ENCODE measurements around the gene RABGGTB.
"Not testable (repeated sequence)": the region's sequence is repeated elsewhere in the genome, so short reads cannot be mapped to it uniquely, and the experiment has no call there.

RABGGTB gene

DNA sequence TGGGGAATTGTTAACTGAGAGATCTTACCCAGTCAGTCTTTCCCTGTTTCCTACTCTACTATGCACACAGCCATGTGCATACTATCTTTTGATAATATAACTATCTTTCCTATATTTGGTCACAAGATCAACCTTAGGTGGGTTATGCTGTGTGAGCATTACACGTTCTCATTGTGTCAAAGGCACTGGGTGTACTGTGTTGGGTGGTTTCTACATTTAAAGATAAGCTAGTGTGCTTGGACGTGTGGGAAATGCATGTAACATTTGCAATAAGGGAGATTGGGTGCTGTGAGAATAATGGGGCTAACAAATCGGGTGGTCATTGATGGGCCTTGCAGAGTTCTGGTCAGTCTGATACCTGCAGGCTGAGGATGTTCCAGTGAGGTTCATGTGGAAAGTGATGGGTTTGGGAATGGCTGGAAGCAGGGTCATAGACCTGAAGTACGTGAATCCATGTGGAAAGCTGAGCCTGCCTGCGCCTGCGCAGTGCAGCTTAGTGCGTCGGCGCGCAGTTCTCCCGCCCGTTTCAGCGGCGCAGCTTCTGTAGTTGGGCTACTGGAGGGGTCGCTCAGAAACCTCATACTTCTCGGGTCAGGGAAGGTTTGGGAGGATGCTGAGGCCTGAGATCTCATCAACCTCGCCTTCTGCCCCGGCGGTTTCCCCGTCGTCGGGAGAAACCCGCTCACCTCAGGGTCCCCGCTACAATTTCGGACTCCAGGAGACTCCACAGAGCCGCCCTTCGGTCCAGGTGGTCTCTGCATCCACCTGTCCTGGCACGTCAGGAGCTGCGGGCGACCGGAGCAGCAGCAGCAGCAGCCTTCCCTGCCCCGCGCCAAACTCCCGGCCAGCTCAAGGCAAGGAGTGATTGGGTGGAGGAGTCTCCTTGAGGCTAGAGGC is 10.6 kb downstream of the RABGGTB start, which contains the start of gene MSH4:
MSH4 (plus strand) TSS at position 507 of the 897 bp plus-strand sequence; CDS start at position 611, 104 bp downstream.
- no peak for DNase-seq

DNA sequence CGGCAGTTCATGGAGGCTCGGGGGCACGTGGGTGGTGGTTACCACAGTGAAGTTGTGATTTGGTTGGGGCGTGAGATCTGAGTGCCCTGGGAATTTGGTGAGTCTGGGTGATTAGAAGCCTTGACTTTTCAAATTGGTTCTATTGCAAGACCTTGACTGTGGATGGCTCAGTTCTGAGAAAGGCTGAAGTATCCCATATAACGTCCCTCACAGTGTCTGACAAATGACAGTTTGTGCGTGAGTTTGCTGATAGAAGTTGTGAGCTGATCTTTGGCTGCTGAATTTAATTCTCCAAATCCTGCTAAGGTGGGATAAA is 11.2 kb downstream of the RABGGTB start:
- no peak for DNase-seq

DNA sequence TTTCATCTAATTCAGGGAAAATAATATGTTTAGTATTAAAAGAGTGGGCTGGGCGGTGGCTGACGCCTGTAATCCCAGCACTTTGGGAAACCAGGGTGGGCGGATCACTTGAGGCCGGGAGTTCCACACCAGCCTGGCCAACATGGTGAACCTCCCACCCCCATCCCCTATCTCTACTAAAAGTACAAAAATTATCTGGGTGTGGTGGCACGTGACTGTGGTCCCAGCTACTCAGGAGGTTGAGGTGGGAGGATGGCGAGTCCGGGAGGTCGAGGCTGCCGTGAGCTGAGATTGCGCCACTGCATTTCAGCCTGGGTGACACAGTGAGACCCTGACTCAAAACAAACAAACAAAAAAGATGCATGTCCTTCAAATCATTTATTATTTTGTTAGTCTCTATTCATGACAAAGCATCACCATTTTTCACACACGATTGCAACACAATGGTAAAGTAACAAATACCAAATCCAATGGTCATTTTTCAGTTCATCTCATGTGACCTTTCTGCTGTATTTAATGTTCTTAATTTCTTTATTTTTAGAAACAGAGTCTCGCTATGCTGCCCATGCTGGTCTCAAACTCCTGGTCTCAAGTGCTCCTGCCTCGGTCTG is 11.7 kb downstream of the RABGGTB start:
- DNase-seq = no peak

DNA sequence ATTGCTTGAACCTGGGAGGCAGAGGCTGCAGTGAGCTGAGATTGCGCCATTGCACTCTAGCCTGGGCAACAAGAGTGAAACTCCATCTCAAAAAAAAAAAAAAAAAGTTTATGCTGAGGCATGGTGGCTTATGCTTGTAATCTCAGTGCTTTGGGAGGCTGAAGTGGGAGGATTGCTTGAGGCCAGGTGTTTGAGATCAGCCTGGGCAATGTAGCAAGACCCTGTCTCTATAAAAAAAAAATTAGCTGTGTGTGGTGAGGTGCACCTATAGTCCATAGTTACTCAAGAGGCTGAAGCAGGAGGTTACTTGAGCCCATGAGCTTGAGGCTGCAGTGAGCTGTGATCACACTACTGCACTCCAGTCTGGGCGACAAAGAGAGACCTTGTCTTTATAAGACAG is 15.4 kb downstream of the RABGGTB start:
- DNase-seq = not testable (repeated sequence)

DNA sequence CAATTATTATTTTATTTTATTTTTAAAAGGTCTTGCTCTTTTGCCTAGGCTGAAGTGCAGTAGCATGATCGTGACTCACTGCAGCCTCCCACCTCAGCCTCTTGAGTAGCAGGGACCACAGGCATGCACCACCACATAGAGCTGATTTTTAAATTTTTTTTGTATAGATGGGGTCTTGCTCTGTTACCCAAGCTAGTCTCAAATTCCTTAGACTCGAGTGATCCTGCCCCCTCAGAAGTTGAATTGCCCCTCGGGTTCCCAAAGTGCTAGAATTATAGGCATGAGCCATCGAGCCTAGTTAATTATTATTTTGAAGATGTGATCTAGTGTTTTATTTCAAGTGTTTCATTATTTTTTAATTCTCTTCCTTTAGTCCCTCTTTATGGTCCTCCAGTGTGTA is 22.9 kb downstream of the RABGGTB start:
- no peak for DNase-seq

DNA sequence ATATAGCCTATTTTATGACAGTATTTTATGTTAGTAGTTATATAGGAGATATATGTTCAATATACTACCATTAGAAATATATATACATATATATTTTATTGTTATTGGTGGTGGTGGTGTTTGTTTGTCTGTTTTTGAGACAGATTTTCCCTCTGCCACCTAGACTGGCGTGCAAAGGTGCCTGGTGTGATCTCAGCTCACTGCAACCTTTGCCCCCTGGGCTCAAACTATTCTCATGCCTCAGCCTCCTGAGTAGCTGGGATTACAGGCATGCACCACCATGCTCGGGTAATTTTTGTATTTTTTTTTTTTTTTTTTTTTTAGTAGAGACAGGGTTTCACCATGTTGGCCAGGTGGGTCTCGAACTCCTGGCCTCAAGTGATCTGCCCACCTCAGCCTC is 24.1 kb downstream of the RABGGTB start:
- not testable (repeated sequence) for DNase-seq

DNA sequence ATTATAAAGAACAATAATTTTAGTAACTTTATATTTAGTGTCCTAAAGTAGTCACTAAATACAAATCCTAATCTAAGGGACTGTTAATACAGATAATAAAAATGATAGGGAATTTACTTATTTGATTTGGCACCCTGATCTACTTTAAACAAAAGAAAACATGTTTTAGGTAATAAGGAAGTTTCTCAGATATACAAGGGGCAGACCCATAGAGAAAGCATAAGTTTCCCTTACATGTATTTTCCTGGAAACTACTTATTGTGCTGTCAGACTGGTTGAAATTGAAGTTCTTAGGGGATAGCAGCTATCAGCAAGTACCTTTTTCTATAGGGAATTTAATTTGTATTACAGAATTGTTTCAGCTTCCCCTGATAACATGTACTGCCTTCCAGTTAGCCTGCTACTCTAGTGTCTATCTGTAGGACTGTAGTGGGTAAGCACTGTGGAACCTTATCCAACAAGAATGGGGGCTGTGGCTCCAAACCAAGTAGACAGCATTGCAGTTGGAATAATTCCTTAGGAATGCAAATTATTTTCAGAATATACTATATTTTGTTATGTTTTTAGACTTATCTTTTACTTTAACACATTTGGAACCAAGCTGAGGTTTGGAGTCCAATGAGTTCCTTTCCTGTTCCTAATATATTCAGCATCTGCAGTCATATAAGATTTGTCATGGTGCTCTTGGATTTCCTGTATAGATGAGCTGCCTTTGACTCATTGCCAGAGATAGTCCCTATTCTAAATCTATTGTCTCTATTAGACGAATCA is 25.3 kb downstream of the RABGGTB start:
- DNase-seq = peak; percentile 62

DNA sequence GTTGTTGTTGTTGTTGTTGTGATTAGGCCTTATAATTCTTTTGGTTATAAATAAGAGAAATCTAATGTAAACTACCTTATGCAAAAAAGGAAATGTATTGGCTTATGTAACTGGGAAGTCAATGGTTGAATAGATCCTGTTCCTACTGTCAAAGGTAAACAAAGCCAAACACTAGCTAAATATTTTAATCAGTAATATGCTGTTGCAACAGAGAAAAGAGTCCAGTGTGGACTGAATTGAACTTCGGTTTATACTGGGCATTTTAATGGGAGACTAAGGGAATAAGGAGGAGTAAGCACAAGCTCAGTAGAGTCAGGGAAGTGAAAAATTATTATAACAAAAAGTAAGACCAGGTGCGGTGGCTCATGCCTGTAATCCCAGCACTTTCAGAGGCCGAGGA is 26.0 kb downstream of the RABGGTB start:
- no peak for DNase-seq

DNA sequence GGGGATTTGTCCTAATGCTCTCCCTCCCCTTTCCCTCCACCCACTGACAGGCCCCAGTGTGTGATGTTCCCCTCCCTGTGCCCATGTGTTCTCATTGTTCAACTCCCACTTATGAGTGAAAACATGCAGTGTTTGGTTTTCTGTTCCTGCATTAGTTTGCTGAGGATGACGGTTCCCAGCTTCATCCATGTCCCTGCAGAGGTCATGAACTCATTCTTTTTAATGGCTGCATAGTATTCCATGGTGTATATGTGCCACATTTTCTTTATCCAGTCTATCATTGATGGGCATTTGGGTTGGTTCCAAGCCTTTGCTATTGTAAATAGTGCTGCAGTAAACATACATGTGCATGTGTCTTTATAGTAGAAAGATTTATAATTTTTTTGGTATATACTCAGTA is 37.5 kb downstream of the RABGGTB start:
- DNase-seq = not testable (repeated sequence)

DNA sequence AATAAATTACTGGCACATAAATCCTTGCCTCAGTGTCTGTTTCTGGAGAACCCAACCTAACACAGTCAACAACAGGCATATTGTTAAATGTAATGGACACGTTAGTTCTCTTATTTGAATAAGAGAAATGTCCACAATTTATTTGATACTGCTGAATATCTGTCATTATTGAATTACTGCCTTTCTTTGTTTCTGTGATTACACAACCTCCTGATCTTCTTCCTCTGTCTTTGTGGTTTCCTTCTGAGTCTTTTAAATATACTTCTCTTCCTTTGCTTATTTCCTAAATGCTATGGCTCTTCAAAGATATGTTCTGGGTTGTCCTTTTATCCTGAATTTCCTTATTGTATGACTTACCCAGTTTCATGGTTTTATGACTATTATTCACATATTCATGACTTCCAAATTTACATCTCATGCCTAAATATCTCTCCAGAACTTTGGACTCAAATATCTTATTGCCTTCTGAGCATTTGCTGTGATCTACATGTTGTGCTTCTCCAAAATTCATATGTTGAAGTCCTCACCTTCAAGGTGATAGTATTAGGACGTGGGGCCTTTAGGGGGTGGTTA is 50.6 kb downstream of the RABGGTB start:
- DNase-seq = no peak

DNA sequence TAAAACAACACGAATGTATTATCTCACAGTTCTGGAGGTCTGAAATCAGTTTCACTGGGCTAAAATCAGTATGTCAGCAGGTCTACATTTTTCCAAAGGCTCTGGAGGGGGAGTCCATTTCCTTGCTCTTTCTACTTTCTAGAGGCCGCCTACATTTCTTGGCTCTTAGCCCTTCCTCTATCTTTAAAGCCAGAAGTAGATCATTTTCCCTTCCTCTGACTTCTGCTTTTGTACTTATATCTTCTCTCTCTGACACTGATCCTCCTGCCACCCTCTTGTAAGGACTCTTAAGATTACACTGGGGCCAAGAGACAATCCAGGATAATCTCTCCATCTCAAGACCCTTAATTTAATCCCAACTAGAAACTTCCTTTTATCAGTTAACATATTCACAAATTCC is 52.0 kb downstream of the RABGGTB start:
- no peak for DNase-seq

DNA sequence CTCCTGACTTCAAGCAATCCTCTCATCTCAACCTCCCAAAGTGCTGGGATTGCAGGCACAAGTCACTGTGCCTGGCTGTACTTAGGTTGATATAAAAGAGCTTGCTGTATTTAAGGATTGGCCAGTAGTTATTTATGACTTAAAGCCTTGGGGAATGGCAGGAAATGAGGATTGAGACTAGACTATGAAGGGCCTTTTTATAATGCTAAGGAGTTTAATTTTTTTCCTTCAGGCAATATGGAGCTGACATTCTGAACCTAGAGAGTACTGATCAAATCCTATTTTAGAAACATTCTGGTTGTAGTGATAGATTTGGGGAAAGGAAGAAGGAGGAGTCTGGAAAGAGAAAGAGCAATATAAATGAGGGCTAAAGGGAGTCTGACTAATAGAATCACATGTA is 55.4 kb downstream of the RABGGTB start:
- DNase-seq = no peak

All from EL (cell line).